NCI-H2227 (cell line): ENCODE measurements around the gene KAZALD1.

ENCODE experiments used
- DNase-seq: peaks from one replicate; lab custom pipeline; 2025; ENCODE audit not compliant: unreplicated experiment; lab: John Stamatoyannopoulos, UW

KAZALD1 gene

GRCh38 chr10:101047961-101048892, 13.6 kb upstream of the KAZALD1 start:
- DNase-seq: peak; percentile 55

DNA sequence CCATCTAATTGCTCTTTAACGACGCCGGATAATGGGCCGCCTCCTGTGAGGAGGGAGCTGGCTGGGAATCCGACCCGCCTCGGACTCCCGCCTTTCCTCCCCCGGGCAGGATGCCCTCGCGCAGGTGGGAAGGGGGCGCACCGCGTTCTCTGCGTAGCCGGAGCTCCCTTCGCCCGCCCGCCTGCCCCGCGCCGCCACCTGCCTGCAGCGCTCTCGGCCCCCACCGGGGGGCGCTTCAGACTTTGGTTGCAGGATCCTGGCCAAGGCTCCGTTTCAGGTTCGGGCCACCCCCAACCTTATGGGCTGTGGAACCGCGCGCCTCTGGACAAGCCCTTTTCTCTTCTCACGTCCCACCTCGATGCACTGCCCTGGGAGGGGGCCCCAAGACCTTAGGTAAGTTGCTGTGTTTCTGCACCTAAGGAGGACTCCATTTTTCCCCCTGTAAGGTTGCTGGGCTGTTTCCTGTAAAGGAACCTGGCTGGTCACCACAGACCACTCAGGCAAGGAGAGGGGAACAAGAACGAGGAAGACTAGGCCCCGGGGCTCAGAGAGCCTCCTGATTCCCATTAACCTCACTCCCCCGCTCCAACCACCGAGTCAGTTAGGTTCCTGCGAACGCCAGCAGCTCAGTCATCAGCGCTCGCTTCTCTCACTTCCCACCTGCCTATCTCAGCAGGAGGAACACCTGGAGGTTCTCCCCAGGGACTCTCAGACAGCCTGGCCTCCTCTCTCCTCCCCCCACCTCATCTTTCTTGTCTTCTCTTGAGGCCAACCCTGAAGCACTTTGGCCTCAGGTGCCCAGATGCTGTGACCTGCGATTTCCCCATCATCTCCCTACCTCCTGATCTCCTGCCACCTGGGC, 11.3 kb upstream of the KAZALD1 start:
- DNase-seq: peak; percentile 73

GRCh38 chr10:101052285-101052684, 9.5 kb upstream of the KAZALD1 start:
- DNase-seq: no peak

- DNase-seq: no peak
Observed at GRCh38 chr10:101053516-101053915, 8.3 kb upstream of the KAZALD1 start.

DNA sequence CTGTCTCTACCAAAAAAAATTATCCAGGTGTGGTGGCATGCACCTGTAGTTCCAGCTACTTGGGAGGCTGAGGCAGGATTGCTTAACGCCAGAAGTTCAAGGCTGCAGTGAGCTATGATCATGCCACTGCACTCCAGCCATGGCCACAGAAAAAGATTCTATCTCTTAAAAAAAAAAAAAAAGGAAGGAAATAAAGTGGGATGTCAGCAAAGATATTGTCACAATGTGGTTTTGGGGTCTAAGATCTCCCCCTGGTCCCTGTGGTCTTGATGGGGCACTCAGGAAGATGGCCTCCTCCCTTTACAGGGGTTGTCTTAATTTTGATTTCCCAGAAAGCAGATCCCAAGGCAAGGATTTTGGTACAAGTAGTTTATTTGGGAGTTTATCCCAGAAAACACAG, 7.4 kb upstream of the KAZALD1 start:
- no peak for DNase-seq

DNA sequence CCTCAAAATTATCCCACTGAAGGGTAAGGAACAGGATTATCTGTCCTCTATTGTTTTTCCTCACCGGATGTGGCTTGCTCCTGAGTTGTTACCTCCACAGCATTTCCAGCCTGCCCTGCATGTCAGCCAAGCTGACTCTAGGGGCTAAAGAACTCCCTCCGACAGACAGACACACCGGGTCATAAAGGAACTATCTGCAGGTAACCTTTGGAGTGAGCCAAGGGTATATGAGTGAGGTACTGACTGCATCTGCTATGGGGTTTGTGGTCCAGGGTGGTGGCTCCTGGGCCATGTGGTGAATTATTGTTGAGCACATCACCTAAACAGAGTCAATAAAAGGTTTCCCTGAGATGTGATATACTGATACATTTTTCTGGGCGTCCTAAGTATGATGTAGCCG, 6.9 kb upstream of the KAZALD1 start:
- DNase-seq: no peak

DNA sequence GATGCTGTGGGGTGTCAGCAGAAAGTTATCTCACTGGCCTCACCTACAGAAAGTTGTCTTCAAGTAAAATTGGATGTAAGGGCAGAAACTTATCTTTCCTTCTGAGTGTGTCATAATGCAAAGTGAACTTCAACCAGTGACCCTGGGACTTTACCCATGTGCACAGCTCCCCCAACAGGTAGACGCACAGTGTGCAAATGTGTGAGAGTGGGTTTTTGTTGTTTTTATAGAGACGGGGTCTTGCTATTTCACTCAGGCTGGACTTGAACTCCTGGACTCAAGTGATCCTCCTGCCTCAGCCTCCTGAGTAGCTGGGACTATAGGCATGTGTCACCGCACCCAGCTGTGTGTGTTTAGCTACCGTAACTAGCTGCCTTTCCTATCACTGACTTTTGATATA, 6.4 kb upstream of the KAZALD1 start:
- DNase-seq: no peak

- DNase-seq: no peak
Observed at GRCh38 chr10:101056365-101057151, 5.2 kb upstream of the KAZALD1 start.

DNA sequence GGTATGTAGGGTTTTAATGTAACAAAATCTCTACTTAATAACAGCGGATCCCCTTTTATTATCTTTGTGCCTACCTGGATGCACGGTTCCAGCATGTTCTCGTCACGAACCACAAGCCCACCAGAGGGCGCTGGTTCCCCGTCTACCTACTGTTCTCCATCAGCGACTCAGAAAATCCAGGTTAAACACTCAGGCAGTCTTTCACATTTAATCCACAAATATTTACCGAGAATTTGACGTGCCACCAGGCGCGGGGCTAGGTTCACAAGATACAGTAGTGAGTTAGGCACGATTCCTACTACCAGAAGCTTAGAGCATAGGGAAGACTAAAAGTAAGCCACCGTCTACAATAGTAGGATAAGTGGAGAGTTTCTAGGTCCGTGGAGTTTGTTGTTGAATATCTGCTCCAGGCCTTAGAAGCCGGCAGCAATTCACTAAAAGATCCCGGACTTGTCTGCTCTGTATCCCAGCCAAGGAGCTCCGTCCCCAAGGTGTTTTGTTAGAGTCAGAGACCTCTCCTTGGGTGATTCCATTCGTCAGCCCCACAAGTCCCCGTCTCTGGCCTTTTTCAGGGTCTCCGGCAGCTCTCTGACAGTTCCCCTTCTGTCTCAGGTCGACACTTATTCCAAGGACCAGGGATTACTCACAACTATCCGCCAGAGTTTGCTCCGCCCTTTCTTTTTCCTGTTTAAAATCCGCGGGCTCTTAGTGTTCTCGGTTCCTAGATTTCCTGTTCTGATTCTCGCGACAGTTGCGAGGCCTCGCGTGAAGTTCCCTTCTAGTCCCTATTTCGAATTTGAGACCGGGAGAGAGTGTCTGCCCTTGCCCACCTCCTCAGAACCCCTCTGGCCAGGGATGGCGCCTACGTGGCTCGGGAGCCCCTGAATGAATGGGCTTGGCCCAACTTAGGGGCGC, 1.5 kb upstream of the KAZALD1 start:
- peak; percentile 93 for DNase-seq

DNA sequence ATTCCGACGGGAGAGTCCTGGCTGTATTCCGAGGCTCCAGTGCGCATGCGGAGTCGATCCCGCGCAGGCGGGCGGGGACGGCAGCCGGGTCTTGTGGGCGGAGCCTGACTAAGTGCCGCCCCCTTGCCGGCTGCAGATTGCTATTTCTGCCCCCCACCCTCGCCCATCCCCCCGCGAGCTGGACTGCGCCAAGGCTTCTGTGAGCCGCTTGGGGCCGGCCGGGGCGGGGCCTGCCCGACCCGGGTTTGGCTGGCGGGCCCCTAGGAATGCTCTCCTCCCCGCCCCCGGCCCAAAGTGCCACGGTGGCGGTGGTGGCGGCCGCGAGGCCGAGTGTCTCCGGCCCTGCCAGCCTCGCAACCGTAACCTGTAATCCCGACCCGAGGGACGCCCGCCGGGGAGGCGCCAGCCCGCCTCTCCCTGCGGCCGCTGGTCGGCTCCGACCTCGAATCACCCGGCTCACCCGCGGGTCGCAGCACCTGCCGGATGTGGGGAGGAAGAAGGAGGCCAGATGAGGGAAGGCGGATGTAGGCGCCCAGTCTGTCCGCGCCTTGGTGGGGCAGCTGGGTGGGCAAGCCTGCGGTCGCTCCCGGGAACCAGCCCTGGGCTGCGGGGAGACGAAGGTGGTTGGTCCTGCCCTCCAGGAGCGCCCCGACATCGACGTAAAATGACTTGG, 702 bp upstream of the KAZALD1 start:
- DNase-seq: peak; percentile 93

DNA sequence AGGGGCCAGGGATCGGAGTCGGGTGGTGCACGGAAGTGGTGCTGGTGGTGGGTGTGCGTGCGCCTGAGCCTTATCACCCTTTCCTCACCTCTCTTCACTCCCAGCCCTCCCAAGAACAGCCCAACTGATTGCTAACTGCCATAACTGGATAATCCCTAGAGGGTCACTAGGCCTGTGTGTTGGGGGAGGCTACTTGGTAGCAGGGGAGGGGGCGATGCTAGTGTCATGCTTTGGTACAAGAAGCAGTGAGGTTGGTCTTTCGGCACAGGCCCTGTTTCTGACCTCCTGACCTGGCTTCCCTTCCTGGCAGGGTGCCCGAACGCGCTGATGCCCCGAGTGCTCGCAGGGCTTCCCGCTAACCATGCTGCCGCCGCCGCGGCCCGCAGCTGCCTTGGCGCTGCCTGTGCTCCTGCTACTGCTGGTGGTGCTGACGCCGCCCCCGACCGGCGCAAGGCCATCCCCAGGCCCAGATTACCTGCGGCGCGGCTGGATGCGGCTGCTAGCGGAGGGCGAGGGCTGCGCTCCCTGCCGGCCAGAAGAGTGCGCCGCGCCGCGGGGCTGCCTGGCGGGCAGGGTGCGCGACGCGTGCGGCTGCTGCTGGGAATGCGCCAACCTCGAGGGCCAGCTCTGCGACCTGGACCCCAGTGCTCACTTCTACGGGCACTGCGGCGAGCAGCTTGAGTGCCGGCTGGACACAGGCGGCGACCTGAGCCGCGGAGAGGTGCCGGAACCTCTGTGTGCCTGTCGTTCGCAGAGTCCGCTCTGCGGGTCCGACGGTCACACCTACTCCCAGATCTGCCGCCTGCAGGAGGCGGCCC, 652 bp downstream of the KAZALD1 start:
- peak; percentile 63 for DNase-seq

GRCh38 chr10:101063050-101063525, 1.3 kb downstream of the KAZALD1 start:
- DNase-seq: no peak

GRCh38 chr10:101063548-101064414, 2.0 kb downstream of the KAZALD1 start:
- no peak for DNase-seq

GRCh38 chr10:101064415-101065030, 2.7 kb downstream of the KAZALD1 start:
- DNase-seq: no peak

- no peak for DNase-seq
Observed at GRCh38 chr10:101065481-101066145, 3.8 kb downstream of the KAZALD1 start.

GRCh38 chr10:101066146-101066895, 4.5 kb downstream of the KAZALD1 start:
- DNase-seq: peak; percentile 59
